ENCODE data around the gene MTMR10. TPM values are rescaled to one million over a fixed set of nuclear protein-coding genes. Genes with fewer than 3 reads are reported as not detected.

The MTMR10 gene
- total RNA-seq, 2 donors from 2014 or later = 14.5 to 22.3 TPM

DNA sequence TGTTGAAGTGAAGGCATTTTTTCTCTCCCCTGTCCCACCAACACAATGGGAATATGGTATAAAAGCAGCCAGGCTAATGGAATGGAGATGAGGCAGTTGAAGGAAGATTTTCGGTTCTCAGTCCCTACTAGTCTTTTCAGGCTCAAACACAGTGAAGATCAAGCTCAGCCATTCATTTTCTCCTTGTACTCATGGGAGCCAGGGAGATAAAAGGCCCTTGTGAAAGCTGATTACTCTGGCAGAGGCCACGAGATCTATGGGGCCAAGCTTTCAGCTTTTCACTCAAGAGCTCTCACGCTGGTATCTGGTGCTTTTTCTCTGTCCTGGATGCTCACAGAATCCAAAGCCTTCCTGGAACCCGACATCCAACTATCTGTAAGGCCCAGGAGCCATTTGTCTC lies 102.2 kb downstream of the MTMR10 start:
- intact Hi-C loops (cut with DNase I) = no loop called here
- Histone ChIP-seq H3K27me3 (no peaks in the 10 kb centered on the region), H3K4me3 (no peak overlapping the region), H3K36me3 (replicated peaks in 1 of 2; ENCODE audit: insufficient read depth in 1 of 2, low read depth in 2 of 2) (no peaks in the 10 kb centered on the region), H3K9me3 (no peaks in the 10 kb centered on the region), H3K4me1 (no peaks in the 10 kb centered on the region), H3K27ac (no peak overlapping the region)
- DNase-seq (no peak), ATAC-seq (no peak)
- 78 to 84% methylated on average over 4 of the region's 4 CpGs for WGBS, 2 donors
- TF ChIP-seq, protein P1, sequence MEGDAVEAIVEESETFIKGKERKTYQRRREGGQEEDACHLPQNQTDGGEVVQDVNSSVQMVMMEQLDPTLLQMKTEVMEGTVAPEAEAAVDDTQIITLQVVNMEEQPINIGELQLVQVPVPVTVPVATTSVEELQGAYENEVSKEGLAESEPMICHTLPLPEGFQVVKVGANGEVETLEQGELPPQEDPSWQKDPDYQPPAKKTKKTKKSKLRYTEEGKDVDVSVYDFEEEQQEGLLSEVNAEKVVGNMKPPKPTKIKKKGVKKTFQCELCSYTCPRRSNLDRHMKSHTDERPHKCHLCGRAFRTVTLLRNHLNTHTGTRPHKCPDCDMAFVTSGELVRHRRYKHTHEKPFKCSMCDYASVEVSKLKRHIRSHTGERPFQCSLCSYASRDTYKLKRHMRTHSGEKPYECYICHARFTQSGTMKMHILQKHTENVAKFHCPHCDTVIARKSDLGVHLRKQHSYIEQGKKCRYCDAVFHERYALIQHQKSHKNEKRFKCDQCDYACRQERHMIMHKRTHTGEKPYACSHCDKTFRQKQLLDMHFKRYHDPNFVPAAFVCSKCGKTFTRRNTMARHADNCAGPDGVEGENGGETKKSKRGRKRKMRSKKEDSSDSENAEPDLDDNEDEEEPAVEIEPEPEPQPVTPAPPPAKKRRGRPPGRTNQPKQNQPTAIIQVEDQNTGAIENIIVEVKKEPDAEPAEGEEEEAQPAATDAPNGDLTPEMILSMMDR (IDR thresholded peaks at IDR 0.05) = no peak
- TF ChIP-seq POLR2A (IDR thresholded peaks at IDR 0.05) = no peak

Small RNA genes within 50 kb of the gene (small RNA-seq; reads per million reads assigned to genes)
- gene RNU6-466P = not detected

Other genes starting within 250 kb of the MTMR10 start
- gene FAN1, start 87.7 kb downstream of the MTMR10 start, total RNA-seq = 10 to 100 TPM; 12.5 to 20.2 TPM
- gene TRPM1, start 110.1 kb upstream of the MTMR10 start, total RNA-seq = not detected